HG03064 (cell line): Measurements from ENCODE around the gene ZBTB39.
A peak's percentile ranks its signal among the peaks of the same experiment; 100 is the strongest.
"Not testable (repeated sequence)": the region's sequence is repeated elsewhere in the genome, so short reads cannot be mapped to it uniquely, and the experiment has no call there.

ENCODE experiments used
- ATAC-seq: cut with Tn5 transposase; IDR thresholded peaks from one replicate; pipeline ENCODE4 v1.9.1; 2021; ENCODE audit warnings: low read depth; ENCODE audit not compliant: unreplicated experiment

The ZBTB39 gene

DNA sequence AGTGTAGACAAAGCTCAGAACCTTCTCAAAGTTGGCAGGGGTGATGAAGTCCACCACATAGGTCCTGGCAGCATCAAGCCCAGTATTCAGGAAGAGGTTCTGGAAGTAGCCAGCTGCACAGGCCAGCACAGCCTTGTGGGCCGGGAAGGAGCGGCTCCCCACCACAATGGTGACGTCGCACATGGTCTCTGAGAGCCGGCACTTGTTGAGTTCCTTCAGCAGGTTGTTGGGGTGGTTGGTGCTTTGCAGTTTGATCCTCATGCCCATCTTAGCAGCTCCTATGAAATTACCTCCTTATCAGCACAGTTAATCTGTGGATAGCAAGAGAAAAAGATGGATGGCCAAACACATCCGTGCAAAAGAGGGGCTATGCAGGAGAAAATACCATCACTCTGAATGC, 1.7 kb downstream of the ZBTB39 start:
- ATAC-seq, result no peak

DNA sequence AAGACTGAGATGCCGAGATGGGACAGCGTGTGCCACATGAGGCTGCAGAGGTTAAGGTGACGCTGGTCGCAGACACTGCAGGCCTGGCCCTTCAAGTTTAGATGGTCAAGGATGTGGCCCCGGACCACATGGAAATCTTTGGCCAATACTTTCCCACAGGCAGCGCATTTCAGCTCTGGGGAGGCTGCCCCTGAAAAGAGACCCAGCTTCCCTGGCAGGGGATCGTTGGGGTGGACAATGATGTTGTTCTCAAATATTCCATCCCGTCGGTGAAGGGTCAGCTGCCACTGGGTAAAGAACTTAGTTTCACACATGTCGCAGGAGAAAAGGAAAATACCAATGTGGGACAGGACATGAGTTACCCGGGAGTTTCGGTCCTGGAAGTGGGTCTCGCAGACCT, 3.0 kb downstream of the ZBTB39 start:
- no peak for ATAC-seq

DNA sequence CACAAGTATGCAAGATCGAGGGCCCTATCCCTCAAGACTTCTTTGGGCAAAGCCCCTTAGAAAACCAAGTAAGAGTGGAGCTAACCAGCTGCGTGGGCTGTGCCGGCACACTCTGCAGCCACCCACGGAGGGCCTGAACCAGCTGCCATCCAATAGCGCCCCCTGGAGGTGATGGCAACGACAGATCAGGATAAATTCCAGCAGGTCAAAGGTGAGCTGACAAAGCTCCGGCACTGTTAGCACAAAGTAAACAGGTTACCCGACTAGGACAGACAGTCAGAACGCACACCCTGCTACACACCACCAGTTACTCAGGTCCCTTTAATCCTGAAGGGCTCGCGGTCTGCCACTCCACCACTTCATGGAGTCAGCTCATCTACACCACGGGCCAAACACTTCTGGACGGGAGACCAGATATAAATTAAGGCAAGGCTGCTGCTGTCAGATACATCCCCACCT, 4.9 kb downstream of the ZBTB39 start:
- ATAC-seq, result no peak

DNA sequence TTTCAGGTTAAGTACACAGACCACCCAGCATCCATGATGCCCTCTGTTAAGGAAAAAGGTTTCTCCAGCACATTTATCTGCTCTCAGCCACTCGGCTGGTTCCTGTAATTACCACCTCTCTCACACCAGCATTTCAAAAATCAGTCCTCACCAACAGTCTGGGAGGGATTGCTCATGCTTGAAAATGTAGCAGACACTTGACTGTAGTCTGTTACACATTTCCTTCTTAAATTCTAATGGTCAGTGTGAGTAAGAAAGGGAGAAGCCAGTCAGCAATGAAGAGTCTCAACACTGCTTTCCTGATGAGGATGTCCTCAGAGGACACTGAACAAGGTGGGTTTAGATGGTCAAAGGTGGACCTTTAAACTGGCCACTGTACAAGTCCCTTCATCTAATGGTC, 6.0 kb downstream of the ZBTB39 start:
- ATAC-seq, result no peak

DNA sequence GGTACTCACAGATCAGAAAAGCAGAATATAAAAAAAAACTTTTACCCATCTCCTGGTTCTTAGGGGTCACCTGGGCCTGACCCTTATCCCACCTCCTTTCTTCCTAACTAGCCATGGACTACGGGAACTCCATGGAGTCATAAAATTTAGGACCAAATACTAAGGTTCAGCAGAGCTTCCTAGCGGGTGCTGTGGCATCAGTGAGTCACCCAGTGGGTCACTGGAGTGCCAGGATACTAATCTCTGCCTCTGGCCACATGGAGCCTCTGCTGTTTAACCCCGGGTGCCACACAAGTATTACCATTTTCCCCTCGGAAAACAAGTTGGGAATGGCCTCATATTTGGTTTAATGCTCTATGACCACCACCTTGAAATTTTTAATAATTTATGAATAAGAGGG, 6.9 kb downstream of the ZBTB39 start:
- ATAC-seq, result no peak

DNA sequence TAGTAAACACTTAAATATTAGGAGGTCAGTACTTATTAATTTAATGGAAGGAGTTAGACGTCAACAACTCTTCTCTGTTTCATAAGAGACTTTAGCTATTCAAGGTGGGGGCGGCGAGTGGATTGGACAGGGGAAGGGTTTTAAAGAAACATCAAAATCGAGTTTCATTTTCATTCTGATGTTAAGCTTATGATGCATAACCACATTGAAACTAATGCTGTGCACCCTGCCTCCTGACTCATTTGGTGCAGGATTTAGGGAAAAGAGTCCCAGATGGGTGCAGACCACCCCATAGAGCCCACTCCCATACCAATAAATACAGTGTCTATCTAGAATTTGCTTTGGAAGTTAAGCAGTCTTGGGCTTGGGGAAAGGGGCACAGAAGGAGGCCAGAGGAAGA, 7.4 kb downstream of the ZBTB39 start:
- ATAC-seq, result peak; percentile 78

DNA sequence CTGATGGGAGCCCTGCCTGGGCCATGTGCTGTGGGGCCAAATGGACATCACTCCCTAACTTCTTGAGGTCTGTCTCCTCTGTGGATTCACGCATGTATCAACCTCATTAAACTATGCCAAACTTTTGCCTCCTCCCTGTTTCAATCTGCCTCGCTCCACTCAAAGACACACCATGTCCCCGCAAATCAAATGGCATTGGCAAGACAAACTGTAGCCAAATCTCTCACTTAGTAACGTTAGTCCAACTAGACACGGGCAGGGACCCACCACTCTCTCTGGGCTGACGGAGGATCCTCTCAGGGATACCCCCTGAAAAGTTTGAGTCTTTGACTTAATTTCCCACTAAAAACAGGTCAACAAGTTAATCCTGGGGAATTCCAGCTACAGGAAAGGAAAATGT, 8.0 kb downstream of the ZBTB39 start:
- no peak for ATAC-seq

DNA sequence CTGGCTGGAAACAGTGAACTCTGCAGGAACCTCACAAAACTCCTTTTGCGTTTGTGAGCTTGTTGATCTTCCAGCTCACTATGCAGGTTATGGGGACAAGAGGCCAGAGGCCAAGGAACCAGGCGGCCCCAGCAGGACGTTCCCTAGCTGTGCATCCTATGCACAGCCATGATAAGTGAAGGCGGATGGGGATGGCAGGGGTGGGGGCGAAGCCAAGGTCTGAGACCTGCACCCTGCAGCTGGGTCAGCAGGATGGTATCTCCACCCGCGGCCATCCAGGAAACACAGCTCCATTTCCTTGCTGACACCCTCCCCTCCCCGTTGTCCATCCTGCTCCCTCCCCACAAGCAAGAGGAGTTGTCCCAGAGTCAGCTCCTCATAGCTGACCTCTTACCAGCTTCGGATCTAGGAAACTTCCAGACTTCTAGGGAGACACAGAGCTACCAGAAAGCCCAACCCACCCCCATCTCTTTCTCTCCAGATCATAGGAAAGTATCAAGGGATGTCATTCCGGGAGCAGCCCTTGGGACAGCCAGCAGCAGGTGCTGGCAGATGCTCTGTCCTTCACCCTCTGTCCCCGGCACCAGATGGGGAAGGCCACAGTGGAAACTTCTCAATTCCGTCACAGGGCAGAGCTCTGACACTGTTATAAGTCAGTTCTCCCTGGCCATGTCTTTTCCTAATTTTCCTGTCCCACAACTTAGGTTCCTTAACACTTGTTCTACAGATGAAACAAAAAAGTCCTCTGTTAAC, 9.4 kb downstream of the ZBTB39 start:
- no peak for ATAC-seq

DNA sequence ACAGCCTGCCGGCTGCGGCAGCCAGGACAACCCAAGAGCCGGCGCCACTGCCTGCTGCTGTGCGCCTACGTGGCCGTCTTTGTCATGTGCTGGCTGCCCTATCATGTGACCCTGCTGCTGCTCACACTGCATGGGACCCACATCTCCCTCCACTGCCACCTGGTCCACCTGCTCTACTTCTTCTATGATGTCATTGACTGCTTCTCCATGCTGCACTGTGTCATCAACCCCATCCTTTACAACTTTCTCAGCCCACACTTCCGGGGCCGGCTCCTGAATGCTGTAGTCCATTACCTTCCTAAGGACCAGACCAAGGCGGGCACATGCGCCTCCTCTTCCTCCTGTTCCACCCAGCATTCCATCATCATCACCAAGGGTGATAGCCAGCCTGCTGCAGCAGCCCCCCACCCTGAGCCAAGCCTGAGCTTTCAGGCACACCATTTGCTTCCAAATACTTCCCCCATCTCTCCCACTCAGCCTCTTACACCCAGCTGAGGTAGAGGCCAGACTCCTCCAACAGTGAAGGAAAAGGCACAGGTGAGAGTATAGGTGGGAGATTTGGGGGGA, 10.3 kb downstream of the ZBTB39 start:
- ATAC-seq, result no peak

DNA sequence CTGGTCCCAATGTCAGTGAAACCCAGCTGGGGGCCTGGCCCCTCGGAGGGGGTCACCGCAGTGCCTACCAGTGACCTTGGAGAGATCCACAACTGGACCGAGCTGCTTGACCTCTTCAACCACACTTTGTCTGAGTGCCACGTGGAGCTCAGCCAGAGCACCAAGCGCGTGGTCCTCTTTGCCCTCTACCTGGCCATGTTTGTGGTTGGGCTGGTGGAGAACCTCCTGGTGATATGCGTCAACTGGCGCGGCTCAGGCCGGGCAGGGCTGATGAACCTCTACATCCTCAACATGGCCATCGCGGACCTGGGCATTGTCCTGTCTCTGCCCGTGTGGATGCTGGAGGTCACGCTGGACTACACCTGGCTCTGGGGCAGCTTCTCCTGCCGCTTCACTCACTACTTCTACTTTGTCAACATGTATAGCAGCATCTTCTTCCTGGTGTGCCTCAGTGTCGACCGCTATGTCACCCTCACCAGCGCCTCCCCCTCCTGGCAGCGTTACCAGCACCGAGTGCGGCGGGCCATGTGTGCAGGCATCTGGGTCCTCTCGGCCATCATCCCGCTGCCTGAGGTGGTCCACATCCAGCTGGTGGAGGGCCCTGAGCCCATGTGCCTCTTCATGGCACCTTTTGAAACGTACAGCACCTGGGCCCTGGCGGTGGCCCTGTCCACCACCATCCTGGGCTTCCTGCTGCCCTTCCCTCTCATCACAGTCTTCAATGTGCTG, 11.0 kb downstream of the ZBTB39 start:
- no peak for ATAC-seq

DNA sequence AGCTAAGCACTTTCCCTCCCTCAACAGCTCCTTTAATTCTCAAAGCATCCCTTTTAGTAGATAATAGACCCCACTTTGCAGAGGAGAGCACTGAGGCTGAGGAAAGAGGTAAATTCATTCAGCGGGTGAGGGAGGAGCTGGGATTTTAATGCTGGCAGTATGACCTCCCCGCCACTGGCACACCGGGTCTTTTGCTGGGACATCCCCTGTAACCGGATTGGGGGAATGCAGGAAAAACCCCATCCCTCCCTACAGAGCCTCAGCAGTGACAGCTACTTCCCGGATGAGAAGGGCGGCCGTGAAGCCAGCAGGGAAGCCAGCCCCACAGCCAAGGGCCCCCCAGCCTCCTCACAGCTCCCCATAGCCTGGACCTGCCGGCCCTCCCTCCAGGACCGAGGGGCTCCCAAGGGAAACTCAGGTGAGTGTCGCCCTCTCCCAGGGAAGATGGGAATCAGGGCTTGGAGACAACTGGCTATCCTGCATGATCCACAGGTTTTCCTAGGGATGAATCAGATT, 12.1 kb downstream of the ZBTB39 start:
- no peak for ATAC-seq

DNA sequence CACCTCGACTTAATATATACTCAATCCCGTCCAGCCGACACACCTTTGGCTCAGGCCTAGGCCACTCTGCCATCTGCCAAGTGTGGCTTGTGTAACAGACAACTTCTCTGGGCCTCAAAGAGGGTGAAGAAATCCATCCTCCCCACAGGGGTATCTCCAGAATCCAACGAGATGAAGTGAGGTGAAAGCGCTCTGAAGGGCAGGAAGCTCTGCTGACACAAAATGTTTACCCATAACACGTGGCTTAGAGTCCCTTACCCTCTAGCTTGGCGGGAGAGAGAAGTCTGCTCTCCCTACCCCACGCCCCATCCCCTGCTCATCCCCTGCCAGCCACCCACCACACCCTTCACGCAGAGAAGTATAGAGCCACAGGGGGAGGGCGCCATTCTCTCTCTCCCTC, 13.0 kb downstream of the ZBTB39 start:
- no peak for ATAC-seq

DNA sequence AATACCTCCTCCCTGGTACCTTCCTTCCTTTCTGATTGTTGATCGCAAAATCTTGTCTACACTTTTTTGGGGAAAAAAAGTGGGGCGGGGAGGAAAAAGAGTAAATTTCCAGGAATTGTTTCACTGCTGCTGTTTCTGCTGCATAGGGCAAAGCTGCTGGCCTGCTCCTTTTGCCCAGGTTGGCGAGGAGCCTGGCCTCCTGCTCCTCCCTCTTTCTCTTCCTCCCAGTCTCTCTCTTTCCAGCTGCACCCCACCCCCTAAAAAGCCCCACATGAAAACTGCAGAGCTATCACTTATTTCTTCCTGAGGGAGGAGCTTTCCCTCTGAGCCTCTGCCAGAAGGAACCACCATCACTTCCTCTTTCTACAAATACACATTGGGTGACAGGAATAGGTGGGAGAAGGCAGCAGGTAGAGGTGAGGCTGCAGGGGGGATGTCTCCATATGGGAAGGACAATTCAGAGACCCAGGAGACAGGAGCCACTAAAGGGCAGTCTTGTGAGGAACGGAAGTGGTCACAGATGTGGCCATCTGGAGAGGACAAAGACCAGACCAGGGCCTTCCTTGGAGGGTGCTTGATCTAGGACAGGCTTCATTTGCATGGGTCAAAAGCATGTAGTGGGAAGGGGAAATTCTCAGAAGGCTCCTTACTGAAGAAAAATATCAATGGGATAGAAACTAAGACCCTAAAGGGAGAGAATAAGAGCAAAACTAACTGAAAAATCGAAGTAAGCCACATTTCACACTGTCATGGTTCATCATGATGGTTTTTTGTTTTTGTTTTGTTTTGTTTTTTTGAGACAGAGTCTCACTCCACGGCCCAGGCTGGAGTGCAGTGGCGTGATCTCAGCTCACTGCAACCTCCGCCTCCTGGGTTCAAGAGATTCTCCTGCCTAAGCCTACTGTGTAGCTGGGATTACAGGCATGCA, 14.8 kb downstream of the ZBTB39 start:
- ATAC-seq, result no peak

DNA sequence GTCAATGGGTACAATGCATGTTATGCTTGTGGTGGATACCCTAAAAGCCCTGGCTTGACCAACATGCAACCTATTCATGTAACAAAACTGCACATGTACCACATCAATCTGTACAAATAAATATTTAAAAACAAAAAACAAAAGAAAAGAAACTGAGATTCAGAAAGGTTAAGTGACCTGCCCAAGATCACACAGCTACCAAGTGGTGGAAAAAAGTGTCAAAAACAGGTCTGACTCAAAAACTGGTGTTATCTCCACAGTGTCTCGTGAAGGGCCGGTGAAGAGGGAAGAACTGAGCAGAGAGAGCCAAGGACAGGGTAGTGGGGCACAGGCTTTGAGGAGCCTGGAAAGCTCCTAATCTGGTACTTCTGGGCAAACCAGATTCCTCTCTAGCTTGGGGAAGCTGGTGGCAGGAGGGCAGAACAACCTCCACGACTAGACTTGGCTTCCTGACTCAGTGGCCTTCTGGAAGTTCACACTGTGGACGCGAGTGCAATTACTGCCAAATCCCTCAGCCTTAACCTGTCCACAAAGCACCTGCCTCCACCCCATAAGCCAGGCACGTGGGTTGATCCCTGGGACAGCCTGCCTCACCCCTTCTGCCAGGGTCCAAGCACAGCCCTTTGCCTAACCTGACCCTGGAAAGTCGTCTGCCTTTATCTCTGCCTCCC, 15.6 kb downstream of the ZBTB39 start:
- ATAC-seq, result no peak

DNA sequence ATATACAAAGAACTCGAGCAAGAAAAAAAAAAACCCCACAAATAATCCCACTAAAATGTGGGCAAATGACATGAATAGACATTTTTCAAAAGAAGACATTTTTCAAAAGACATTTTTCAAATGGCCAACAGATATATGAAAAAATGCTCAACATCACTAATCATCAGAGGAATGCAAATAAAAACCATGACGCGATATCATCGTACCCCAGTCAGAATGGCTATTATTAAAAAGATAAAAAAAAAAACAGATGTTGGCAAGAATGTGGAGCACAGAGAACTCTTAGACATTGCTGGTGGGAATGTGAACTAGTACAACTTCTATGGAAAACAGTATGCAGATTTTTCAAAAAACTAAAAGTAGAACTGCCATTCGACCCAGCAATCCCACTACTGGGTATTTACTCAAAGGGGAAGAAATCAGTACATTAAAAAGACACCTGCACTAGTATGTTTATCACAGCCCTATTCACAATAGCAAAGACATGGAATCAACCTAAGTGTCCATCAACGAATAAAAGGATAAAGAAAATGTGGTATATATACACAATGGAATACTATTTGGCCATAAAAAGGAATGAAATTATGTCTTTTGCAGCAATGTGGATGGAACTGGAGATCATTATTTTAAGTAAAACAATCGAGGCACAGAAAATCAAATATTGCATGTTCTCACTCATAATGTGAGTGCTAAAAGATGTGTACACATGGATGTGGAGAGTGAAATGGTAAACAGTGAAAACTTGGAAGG, 16.3 kb downstream of the ZBTB39 start:
- ATAC-seq, result no peak

DNA sequence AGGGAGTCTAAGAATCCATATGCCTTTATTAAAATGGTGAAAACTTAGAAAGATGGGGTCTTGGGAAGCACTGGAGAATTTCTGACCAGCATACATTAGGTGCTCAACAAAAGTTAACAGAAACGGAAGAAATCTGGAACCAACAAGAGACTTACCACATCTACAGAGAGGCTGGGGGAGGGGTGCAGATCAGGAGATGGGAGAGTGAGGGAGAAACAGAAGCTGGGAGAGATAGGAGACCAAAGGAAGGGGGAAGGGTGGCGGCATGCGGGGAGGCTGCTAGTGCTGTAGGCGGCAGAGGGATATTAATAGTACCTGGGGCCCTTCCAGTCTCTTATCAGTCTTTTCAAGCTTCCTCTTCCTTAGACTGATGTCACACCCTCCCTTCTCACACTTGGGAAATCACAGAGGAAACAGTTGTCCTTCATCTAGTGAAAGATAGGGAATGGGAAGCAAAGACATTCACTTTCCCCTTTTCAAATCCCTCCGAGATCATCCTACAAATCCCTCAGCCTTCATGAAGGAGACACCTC, 18.1 kb downstream of the ZBTB39 start:
- no peak for ATAC-seq

DNA sequence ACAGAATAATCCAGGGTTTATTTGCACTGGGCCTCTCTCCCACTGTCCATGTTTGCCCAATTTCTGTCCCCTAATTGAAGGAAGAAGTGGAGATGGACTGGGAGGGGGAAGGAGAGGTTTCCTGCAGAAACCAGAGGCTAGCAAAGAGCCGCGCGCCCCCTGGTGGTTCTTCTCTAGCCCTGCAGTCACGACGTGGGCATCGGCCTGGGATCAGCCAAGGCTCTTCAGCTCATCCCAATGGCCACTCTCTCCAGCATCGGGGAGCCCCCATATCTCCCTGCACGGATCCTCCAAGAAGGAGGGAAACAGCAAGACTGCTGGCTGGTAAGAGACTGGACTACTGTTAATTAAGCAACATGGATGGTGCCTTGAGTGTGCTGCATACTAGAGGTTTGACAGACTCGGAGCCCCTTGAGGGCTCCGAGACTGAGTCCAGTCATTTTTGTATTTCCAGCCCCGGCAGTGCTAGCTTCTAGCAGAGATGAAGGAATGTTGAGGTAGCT, 18.7 kb downstream of the ZBTB39 start:
- ATAC-seq, result no peak

DNA sequence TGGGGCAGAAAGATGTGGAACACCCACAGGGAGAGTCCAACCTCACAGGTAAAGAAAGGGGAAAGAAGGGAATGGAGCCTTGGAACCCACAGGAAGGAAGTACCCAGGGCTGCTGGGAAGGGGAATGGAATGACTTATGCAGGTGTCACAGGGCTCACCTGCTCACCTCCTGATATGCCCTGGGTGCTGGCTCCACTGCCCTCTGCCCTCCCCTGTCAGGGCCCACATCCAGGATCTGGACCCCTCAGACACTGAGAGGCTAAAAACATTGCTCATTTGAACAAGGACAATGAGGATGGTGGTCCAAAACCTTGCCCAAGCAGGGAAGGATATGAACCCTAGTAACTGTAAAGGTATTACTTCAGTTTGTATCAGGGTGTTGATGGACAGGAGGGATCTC, 19.3 kb downstream of the ZBTB39 start:
- ATAC-seq, result no peak

DNA sequence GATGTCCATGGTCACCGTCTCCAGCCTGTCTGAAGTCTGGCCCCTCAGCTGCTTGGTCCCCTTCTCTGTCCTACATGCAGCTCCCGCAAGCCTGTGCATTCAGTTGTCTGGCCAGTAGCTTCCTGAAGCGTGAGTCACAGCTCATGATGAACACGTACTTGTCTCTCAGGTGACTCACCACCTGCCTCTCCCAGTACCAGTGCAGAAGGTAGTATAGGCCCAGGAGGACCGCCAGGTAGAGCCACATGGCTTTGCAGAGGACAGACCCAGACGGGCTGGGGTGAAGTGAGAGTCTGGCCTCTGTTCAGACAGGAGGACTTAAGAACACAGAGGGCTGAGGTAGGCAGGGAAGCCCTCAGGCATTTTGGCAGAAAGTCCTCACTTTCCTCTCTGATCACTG, 20.6 kb downstream of the ZBTB39 start:
- not testable (repeated sequence) for ATAC-seq
